GM21381 (cell line): ENCODE measurements around the gene LRP1B.

Source experiments
- ATAC-seq: cut with Tn5 transposase; IDR thresholded peaks from one replicate; pipeline ENCODE4 v1.9.1; 2021; ENCODE audit warnings: mild to moderate bottlenecking, moderate library complexity; ENCODE audit not compliant: unreplicated experiment

LRP1B gene

DNA sequence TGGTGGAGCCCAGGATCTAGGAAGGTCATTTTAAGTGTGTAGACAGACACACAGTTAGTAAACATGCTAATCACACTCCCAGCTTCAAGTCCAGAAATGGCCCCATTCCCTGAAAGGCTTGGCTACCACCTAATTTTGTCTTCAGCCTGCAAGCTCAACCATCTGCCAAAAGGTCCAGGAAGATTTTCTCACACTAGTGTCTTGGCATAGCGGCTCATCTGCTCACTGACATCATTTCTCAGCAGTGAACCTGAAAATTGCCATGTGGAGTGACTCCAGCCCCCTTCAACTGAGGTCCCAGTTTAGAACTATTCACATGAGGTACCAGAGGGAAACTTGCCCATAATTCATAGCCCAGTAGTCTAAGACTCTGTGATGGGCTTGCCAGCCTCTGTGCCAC, 748.9 kb downstream of the LRP1B start:
- no peak for ATAC-seq

DNA sequence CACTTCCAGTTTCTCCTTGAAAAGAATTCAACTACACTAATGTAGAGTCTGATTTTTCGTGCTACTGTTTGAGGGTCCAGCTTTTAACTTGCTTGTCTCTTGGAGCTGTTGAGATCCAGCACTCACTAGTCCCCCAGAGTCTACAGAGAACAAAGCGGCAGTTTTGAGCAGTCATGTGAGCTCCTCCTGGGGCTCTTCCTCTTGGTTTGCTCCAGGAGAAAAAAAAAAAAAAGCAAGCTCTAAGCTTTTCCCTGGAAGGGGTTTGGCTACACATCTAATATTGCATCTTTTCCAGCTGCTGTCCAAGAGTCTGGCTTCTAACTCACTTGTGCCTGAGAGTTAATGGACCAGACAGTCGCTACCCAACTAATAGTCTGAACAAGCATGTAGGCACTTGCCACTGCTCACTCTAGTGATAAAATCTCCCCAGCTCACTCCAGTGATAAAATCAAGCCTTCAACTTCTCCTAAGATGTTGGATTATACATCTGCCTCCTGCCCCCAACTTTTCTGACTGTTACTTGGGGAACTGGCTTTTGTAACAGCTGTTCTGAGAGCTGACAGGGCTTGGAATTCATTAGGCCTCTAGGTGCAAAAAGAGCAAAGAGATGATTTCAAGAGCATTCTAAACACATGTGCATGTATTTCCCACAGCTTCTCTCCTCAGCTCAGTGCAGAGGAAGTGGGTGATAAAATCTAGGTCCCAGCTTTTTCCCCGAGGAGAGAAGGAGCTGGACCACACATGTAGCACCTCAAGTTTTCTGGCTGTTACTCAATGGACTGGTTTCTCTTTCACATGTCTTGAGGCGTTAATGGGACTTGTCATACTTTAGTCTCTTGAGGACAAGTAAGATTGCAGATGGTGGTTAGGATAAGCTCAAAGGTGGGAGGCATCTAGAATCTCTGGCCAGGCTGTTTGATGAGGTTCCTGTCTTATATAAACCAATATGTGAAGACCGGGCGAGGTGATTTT, 750.5 kb downstream of the LRP1B start:
- no peak for ATAC-seq

DNA sequence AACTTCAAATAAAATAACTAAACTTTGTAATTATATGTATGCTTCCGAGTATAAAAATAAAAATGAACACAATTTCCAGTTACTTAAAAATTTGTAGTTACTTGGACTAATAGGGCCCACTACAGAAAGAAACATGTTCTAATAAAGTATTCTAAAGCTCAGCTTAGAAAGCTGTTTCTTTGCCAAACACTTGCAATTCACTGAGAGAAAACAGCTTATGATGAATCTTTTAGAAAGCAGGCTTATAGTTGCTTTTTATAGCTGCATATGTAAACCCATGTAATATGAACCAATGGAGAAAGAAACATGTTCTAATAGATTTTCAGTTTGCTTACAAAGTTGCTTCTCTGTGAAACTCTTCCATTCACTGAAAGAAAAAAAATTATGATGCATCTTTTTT, 766.0 kb downstream of the LRP1B start:
- ATAC-seq, result no peak

DNA sequence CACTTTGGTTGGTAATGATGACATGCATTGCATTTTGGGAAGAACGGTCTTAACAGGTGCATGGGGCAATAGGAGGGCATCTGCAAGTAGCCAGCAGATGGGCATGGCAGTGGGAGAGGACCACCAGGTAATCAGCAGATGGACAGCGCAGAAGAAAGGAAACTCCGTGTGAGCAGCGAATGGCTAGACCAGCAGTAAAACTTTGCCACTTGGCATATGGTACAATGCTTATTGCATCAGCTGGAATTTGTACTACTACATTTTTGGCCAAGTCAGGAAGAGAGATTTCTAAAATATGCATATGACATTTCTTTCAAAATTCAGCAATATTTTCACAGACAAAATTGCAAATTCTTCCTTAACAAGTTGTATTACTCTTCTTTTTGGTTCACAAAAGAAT, 768.5 kb downstream of the LRP1B start:
- ATAC-seq, result no peak

DNA sequence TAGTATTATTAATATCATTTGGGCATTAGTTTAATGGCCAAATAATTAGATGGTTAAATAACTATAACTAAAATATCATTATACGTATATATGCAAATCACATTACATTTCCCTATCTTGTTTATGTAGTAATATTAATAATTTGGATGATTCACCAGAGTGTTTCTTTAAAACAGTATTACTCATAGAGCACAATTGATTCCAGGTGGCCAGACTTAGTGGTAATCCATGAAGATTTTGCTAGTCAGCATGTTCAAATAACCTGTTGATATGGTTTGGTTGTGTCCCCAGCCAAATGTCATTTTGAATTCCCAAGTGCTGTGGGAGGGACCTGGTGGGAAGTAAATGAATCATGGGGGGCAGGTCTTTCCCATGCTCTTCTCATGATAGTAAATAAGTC, 782.3 kb downstream of the LRP1B start:
- no peak for ATAC-seq

DNA sequence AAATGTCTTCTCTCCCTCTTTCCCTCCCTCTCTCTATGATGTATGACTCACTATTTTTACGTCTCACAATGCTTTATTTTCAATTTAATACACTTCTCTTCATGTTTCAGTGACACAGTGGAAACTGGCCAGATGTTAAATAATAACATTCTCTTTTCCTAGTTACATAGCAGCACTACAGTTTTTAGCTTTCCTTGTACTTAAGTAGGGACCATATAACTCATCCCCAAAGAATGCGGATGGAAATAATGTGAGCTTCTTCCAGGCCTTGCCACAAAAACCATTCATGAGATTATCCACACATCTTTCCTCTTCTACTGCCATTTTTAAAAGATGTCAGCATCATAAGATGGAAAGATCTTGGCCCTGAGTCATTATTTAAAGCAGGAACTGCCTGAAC, 789.4 kb downstream of the LRP1B start:
- no peak for ATAC-seq

DNA sequence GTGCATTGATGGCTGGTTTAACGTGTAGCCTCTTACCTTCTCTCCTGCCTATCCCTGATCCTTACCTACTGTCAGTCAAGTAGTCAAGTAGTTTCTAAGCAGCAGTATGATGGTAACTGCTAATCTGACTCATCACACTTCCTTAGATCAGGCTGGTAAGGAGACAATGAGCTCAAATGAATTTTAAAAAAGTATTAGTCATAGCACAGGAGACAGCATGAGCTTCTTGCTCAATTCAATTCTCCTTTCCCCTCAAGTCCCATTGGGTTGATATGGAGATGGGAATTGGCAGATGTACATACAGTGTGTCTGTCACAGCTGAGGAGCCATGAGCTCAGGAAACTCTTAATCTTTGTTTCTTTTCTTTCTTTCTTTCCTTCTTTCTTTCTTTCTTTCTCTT, 799.7 kb downstream of the LRP1B start:
- no peak for ATAC-seq

DNA sequence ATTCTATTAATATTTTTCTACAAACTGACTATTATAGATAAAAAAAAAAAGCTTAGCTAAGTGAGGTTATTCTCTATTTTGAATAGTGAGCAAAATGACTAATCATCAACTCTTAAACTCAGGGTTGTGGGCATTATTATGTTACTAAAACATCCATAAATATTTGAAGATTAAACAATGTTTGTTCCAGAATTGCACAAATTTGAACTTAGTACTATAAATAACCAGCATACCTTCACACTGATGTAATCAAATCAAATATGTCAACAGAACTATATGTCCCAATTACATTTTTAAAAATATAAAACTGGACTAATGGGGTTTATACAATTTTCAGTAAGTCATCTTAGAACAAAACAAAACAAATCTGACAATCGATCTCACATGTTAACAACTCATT, 800.9 kb downstream of the LRP1B start:
- no peak for ATAC-seq

DNA sequence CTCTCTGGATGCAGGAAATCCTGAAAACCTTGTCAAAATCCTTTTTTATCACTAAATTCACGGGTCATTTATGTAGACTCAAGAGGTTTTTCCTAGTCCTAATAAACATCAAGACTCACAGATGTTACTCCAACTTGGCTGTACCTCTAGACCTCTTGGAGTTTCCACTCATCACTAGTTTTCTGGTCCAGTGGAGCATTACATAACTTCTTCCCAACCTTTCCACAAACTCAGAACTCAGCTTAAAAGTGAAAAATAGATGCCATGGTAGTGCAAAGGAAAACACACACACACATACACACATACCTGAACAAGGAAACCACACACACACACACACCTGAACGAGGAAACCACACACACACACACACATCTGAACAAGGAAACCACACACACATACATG, 807.2 kb downstream of the LRP1B start:
- ATAC-seq, result no peak

DNA sequence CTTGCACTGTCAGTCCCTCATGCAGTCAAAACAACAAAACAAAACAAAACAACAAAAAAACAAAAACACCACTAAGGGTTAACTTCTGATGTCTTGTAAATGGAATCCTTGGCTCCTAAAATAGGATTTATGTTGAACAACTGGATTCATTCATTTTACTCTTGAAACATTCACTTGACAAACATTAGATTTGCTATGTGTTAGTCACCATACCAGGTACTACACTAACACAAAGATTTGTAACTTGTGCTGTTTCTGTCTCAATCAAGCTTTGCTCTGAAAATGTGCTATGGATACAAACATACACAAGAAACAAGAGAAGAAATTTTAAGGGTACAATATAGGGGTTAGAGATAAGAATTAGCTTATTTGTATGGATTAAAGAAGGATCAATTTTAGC, 812.8 kb downstream of the LRP1B start:
- no peak for ATAC-seq

DNA sequence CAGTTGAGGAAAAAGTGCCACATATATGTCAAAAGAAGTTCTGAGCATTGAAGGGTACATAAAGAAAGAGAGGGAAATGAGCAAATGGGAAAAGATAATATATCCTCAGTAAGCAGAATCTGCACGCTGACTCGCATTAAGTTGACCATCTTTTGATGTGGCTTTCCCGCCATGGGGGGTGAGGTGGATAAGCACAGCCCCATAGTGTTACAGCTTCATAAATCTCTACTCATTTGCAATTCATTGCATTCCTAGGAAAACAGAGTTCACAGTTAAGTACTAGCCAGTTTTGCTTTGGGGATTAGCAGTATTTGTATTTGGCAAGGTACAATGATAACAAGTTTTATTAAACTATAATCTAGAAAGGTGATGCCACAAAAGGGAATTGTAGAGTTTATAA, 814.2 kb downstream of the LRP1B start:
- ATAC-seq, result no peak

DNA sequence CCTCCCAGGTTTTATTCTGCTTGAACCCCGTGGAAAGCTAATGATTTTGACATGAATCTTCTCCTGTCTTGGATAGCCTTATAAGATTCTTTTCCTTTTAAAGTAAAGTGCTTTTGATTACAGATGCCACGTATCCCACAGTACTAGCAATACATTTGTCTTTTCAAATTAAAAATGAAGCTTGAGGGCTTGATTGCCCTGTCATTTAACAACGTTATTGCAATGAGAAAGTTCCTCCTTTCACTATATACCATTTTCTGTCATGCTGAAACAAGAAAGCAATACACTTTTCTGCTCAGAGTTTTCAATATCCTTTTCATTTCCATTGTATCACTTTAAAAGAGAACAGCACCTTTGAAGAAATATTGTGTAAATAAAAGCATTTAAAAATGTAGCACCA, 814.7 kb downstream of the LRP1B start:
- no peak for ATAC-seq

DNA sequence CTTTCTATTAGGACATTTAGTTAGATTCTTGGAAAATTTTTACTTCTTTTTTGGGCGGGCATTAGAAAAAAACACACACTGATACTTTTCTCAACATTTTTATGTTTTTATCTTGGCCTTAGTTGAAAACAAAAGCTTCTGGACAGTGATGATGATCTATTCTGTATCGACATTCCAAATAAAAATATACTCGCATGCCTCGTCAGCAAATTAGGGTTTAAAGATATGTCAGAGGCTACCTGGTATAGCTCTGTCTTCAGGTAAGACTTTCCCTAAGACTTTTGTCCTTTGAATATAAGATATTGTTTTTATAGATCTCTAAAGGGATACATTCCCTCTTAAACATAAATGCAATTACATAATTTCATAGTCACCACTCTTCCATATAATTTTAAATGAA, 816.8 kb downstream of the LRP1B start:
- no peak for ATAC-seq

DNA sequence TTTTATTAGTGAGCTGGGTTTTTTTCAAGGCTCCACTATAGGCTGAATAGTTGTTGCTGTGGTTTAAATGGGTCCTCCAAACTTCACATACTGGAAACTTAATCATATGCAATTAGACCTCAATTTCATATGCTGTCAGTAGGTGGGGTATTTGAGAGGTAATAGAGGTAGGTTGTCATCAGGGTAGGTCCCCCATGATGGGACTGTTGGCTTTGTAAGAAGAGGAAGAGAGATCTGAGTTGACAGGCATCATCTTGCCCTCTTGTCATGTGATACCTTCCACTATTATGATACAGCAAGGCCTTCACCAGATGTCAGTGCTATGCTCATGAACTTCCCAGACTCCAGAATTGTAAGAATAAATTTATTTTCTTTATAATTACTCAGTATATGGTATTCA, 819.4 kb downstream of the LRP1B start:
- ATAC-seq, result no peak

DNA sequence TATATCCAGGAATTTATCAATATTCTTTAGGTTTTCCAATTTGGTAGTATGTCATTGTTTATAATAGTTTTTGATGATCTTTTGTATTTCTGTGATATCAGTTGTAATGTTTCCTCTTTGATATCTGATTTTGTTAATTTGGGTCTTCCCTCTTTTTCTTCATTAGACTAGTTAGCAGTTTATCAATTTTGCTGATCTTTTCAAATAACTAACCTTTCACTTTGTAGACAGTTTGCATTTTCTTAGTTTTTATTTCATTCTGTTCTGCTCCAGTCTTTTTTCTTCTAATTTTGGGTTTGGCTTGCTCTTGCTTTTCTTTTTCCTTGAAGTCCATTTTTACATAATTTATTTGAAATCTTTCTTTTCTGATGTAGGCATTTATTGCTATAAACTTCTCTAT, 824.4 kb downstream of the LRP1B start:
- ATAC-seq, result no peak

DNA sequence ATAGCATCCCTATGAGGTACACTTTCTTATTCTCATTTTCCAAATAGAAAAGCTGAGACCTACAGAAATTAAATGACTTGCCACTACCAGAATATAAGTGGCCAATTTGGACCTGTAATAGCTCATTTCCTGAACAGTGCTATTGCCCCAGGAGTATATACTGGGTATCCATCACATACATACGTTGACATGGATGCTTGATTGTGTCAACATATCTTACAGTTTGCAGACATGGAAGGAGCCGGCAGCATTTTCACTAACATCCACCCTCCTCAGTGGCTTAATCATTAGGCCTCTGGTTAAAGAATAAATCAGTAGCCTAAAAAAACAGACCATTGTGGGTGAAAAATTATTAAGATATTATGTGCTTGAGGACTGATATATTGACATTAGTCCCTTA, 829.3 kb downstream of the LRP1B start:
- ATAC-seq, result no peak

DNA sequence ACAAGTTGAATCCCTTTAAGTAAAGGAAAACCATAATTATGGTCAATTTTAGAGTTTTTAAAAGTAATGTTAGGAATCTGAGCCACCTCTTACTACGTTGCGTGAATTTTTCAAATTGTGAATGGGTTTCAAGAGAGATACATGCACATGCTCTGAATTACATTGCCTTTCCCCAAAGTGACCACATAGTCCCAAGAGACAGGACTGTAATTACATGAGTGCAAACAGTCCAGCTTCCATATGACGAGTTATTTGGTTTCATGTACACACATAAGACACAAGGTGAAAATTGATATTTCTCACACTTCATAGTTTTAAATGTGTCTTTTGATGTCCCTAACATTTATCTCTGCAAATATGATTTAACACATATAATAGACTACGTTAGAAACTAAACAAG, 850.8 kb downstream of the LRP1B start:
- no peak for ATAC-seq

DNA sequence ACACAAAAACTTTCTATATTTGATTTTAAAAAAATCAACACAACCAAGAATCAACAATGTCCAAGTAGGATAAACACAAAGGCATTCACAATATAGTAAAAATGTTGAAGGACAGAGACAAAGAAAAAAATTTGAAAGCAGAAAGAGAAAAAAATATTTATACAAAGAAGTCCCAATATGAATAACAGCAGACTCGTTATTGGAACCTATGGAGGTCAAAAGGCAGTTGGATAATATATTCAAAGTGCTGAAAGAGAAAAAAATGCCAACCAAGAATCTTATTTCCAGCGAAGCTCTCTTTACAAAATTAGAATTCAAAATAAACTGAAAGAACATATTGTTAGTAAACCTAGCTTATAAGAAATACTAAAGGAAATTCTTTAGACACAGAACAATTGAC, 859.5 kb downstream of the LRP1B start:
- no peak for ATAC-seq

DNA sequence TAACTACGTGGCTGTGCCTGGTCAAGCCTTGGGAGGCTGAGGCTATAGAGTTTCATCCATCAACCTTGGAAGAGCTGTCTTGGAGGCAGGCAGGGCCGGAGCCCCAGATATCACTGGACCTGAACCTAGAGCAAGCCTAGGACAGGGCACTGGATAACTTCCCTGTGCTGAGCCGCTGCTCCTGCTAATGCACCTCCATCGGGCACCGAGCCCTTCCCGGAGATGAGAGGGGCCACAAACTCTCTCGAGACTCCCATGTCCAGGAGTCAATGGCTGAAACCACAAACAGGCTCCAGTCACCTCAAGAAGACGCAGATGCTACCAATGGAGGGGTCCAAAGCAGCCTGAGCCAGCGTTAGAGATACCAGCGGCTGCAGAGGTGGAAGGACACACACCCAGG, 866.0 kb downstream of the LRP1B start:
- ATAC-seq, result no peak

DNA sequence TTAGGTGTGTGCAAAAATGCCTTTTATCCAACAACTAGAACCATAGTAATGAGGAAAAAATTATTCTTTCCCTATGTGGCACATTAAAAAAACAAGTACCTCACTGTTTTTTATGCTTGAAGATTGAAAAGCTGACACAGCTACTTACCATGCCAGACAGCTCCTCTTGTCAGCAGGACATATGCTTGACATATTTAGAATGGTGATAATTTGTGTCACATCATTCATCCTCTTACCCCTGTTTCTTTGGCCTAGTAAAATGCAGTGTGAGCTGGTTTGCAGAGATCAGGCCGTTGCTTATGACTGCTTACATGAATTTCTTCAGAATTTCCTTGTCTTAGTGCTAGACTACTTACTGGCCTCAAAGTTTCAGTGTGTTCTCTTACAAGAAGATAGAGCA, 869.9 kb downstream of the LRP1B start:
- no peak for ATAC-seq

DNA sequence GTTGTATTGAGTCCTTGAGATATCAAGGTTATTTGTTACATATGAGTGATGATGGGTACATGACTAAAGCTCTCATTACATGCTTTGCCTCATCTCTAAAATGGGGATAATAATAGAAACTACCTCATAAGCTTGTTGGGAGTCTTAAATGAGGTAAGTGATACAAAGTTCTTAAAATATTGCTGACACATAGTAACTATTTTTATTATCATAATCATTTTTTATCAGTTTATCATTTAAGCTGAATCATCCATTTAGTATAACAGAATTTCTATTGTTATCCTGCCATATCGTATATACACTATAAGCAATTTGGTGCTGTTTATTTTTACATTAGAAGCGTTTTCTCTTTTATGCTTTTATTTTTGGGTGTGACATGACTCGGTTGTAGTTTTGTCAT, 871.1 kb downstream of the LRP1B start:
- no peak for ATAC-seq

DNA sequence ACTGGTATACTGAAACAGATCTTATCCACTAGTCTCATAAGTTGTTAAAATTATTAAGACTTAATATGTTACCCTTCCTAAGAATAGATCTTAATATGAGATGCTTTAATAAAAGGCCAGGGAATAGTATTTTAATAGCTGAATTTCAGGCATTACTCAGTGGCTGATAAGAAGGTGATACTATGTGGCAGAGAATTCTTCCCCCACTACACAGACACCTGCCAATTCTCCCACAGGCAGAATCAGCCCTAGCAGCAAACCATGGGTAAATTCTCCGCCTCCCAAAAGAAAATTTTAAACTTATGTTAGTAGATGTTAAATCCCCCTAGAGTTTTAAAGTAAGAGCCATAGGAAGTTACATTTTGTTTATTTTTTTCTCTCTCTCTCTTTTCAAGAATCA, 888.8 kb downstream of the LRP1B start:
- no peak for ATAC-seq

DNA sequence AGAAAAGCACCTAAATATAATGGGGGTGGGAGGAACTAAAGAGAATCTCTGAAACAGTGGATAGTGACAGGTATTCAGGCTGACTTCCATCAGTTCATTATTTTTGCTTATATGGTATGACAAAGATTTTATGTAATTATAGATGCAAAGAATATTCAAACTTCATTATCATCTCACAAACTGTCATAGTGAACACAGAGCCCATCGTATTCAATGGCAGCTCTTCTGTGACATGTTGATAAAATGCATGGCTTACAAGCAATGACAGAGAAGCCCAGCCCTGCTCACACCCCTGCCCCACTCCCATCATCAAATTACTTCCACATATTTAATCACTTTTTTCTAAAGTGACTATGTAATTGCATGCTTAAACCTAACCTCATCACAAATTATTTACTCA, 904.3 kb downstream of the LRP1B start:
- no peak for ATAC-seq
